ENCODE data around the gene PPP1R11. TPM values are rescaled to one million over a fixed set of nuclear protein-coding genes. Genes with fewer than 3 reads are reported as not detected.
A peak's percentile ranks its signal among the peaks of the same experiment; 100 is the strongest.
"Not testable (repeated sequence)": the region's sequence is repeated elsewhere in the genome, so short reads cannot be mapped to it uniquely, and the experiment has no call there.

PPP1R11 gene
- total RNA-seq, 2 donors from 2014 or later: 32.4 to 35.2 TPM

DNA sequence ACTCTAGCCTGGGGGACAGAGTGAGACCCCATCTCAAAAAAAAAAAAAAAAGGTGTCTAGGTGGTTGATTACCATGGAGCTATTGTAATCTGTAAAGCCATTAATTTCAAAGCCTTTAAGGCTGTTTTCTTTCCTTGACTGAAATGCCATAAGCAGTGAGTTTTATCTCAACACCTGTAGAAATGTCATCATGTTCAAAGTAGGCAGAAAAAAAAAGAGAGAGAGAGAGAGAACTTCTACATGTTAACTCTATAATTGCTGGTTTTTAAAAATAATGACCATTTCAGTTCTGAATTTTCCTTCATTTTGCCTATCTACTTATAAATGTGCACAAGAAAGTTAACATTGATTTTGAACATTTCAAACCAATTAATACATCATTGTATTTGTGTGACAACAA lies 35.6 kb upstream of the PPP1R11 start:
- H3K27ac ChIP-seq (ENCODE audit: low read depth, low read length): no peak overlapping the region
- Mint-ChIP-seq H3K4me3 (no peak overlapping the region), H3K27ac (no peak overlapping the region), H3K9me3 (no peaks in the 10 kb centered on the region), H3K27me3 (ENCODE audit: insufficient read depth) (no peaks in the 10 kb centered on the region), H3K36me3 (ENCODE audit: low read depth) (peaks cover 14% of the 10 kb centered on the region), H3K4me1 (peaks cover 5% of the 10 kb centered on the region)
- no peaks in the 10 kb centered on the region for H3K4me1 ChIP-seq (ENCODE audit: control insufficient read depth, insufficient read depth, low read length)
- H3K4me3 ChIP-seq (ENCODE audit: low read length): no peak overlapping the region
- no peaks in the 10 kb centered on the region for H3K9me3 ChIP-seq (ENCODE audit: control insufficient read depth, low read length)
- no peaks in the 10 kb centered on the region for H3K27me3 ChIP-seq (ENCODE audit: control insufficient read depth, insufficient read depth, low read length, poor library complexity, severe bottlenecking)
- no peak for DNase-seq
- no peaks in the 10 kb centered on the region for H3K36me3 ChIP-seq (ENCODE audit: control insufficient read depth, insufficient read depth, low read length)
- TF ChIP-seq, protein P1, sequence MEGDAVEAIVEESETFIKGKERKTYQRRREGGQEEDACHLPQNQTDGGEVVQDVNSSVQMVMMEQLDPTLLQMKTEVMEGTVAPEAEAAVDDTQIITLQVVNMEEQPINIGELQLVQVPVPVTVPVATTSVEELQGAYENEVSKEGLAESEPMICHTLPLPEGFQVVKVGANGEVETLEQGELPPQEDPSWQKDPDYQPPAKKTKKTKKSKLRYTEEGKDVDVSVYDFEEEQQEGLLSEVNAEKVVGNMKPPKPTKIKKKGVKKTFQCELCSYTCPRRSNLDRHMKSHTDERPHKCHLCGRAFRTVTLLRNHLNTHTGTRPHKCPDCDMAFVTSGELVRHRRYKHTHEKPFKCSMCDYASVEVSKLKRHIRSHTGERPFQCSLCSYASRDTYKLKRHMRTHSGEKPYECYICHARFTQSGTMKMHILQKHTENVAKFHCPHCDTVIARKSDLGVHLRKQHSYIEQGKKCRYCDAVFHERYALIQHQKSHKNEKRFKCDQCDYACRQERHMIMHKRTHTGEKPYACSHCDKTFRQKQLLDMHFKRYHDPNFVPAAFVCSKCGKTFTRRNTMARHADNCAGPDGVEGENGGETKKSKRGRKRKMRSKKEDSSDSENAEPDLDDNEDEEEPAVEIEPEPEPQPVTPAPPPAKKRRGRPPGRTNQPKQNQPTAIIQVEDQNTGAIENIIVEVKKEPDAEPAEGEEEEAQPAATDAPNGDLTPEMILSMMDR (conservative IDR thresholded peaks at IDR 0.05): no peak
- no peak overlapping the region for H3K9ac ChIP-seq (ENCODE audit: extremely low read depth, low read length, poor library complexity, severe bottlenecking)

DNA sequence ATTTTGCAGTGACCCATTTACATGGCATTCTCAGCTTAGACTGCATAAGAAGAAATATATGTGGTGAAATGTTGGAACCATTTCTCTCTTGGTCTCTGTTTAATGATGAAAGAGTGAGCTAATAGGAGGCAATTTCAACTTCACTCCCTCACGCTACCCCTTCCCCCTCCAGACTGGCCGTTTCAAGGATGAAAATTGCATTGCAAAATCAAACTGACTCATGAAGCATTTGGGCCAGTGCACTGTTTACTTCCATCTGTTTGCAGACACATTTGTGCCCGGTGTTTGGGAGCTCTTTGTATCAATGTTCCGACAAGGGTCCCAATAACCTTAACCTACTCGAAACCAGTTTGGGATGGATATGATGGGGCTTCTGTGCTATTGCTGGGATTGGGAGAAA lies 33.6 kb upstream of the PPP1R11 start:
- H3K4me3 Mint-ChIP-seq; H3K9me3 ChIP-seq (ENCODE audit: control insufficient read depth, low read length); H3K27me3 ChIP-seq (ENCODE audit: control insufficient read depth, insufficient read depth, low read length, poor library complexity, severe bottlenecking); H3K36me3 ChIP-seq (ENCODE audit: control insufficient read depth, insufficient read depth, low read length); DNase-seq; H3K4me1 Mint-ChIP-seq; H3K27me3 Mint-ChIP-seq (ENCODE audit: insufficient read depth); H3K9me3 Mint-ChIP-seq; H3K4me3 ChIP-seq (ENCODE audit: low read length); H3K9ac ChIP-seq (ENCODE audit: extremely low read depth, low read length, poor library complexity, severe bottlenecking); H3K27ac ChIP-seq (ENCODE audit: low read depth, low read length); H3K27ac Mint-ChIP-seq; H3K4me1 ChIP-seq (ENCODE audit: control insufficient read depth, insufficient read depth, low read length): not testable (repeated sequence)
- 84 to 95% methylated on average over 2 to 5 of the region's 5 CpGs for WGBS, 2 experiments (ENCODE audit: insufficient coverage in 1 of 2, insufficient read length in 1 of 2)
- peaks cover 12% of the 10 kb centered on the region for H3K36me3 Mint-ChIP-seq (ENCODE audit: low read depth)

GRCh38 chr6:30035784-30036183 lies 31.2 kb upstream of the PPP1R11 start:
- H3K36me3 ChIP-seq (ENCODE audit: control insufficient read depth, insufficient read depth, low read length): no peaks in the 10 kb centered on the region
- Mint-ChIP-seq H3K27ac (no peak overlapping the region), H3K4me1 (no peaks in the 10 kb centered on the region), H3K9me3 (no peaks in the 10 kb centered on the region), H3K4me3 (no peak overlapping the region), H3K36me3 (ENCODE audit: low read depth) (peaks cover 12% of the 10 kb centered on the region), H3K27me3 (ENCODE audit: insufficient read depth) (no peaks in the 10 kb centered on the region)
- no peak for DNase-seq
- H3K4me3 ChIP-seq (ENCODE audit: low read length): no peak overlapping the region
- TF ChIP-seq, protein P1 (conservative IDR thresholded peaks at IDR 0.05): no peak
- no peaks in the 10 kb centered on the region for H3K4me1 ChIP-seq (ENCODE audit: control insufficient read depth, insufficient read depth, low read length)
- no peak overlapping the region for H3K9ac ChIP-seq (ENCODE audit: extremely low read depth, low read length, poor library complexity, severe bottlenecking)
- no peaks in the 10 kb centered on the region for H3K9me3 ChIP-seq (ENCODE audit: control insufficient read depth, low read length)
- H3K27ac ChIP-seq (ENCODE audit: low read depth, low read length): no peak overlapping the region
- H3K27me3 ChIP-seq (ENCODE audit: control insufficient read depth, insufficient read depth, low read length, poor library complexity, severe bottlenecking): no peaks in the 10 kb centered on the region
- 74% methylated on average over 1 of the region's 1 CpG; no CpG with 5 or more reads in 1 of the 2 experiments for WGBS, 2 experiments (ENCODE audit: insufficient coverage in 1 of 2, insufficient read length in 1 of 2)

DNA sequence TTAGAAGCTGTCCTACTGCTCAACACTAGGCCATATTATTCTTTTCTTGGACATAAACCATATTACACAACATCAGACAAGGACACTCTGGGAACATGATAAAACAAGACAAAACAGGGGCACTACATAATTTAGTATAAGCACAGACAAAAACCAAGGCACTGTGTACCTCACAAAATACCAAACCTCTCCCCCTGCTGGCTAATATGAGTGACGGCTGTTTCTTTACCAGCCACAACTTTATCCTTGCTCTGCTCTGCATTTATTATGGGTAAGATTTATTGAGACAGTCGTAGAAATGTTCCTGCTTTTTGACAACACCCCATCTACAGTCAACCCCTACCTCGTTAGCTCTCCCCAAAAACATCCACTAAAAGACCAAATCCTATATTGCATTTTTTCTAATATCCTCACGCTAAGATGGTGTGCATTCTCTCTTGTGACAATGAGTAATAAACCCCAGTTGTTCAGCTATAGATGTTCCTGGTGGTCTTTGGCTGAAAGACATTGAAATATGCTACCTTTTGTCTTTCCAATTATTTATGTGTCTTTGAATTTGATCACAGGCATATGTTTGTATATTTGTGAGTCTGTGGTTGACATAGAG lies 29.7 kb upstream of the PPP1R11 start:
- Histone ChIP-seq H3K9ac (ENCODE audit: extremely low read depth, low read length, poor library complexity, severe bottlenecking) (no peak overlapping the region), H3K4me3 (ENCODE audit: low read length) (no peak overlapping the region), H3K4me1 (ENCODE audit: control insufficient read depth, insufficient read depth, low read length) (no peaks in the 10 kb centered on the region), H3K27me3 (ENCODE audit: control insufficient read depth, insufficient read depth, low read length, poor library complexity, severe bottlenecking) (no peaks in the 10 kb centered on the region), H3K9me3 (ENCODE audit: control insufficient read depth, low read length) (no peaks in the 10 kb centered on the region), H3K36me3 (ENCODE audit: control insufficient read depth, insufficient read depth, low read length) (no peaks in the 10 kb centered on the region), H3K27ac (ENCODE audit: low read depth, low read length) (no peak overlapping the region)
- no peak overlapping the region for H3K27ac Mint-ChIP-seq
- TF ChIP-seq, protein P1 (conservative IDR thresholded peaks at IDR 0.05): peak; percentile 78
- H3K36me3 Mint-ChIP-seq (ENCODE audit: low read depth): peaks cover 5% of the 10 kb centered on the region
- H3K9me3 Mint-ChIP-seq: no peaks in the 10 kb centered on the region
- no peak for DNase-seq
- 50 to 58% methylated on average over 2 to 4 of the region's 4 CpGs for WGBS, 2 experiments (ENCODE audit: insufficient coverage in 1 of 2, insufficient read length in 1 of 2)
- no peaks in the 10 kb centered on the region for H3K27me3 Mint-ChIP-seq (ENCODE audit: insufficient read depth)
- no peaks in the 10 kb centered on the region for H3K4me1 Mint-ChIP-seq
- H3K4me3 Mint-ChIP-seq: no peak overlapping the region

All from endodermal cell (in vitro differentiated cells).